ENCODE results near the gene MCU.

MCU gene

GRCh38 chr10:72785409-72785808 lies 93.5 kb downstream of the MCU start:
- no peak overlapping the region for H3K4me3 ChIP-seq (ENCODE audit: low read depth, low read length)

GRCh38 chr10:72790216-72790990 lies 98.5 kb downstream of the MCU start:
- TF ChIP-seq, protein P1, sequence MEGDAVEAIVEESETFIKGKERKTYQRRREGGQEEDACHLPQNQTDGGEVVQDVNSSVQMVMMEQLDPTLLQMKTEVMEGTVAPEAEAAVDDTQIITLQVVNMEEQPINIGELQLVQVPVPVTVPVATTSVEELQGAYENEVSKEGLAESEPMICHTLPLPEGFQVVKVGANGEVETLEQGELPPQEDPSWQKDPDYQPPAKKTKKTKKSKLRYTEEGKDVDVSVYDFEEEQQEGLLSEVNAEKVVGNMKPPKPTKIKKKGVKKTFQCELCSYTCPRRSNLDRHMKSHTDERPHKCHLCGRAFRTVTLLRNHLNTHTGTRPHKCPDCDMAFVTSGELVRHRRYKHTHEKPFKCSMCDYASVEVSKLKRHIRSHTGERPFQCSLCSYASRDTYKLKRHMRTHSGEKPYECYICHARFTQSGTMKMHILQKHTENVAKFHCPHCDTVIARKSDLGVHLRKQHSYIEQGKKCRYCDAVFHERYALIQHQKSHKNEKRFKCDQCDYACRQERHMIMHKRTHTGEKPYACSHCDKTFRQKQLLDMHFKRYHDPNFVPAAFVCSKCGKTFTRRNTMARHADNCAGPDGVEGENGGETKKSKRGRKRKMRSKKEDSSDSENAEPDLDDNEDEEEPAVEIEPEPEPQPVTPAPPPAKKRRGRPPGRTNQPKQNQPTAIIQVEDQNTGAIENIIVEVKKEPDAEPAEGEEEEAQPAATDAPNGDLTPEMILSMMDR (IDR thresholded peaks at IDR 0.05; ENCODE audit: control insufficient read depth, extremely low read depth, insufficient read depth) = no peak
- no peak overlapping the region for H3K4me3 ChIP-seq (ENCODE audit: low read depth, low read length)
- DNase-seq (ENCODE audit: low read depth) = no peak

More at GRCh38 chr10:72785409-72785808, 93.5 kb downstream of the MCU start:
- TF ChIP-seq, protein P1 (IDR thresholded peaks at IDR 0.05; ENCODE audit: control insufficient read depth, extremely low read depth, insufficient read depth) = no peak
- DNase-seq (ENCODE audit: low read depth) = no peak

DNA sequence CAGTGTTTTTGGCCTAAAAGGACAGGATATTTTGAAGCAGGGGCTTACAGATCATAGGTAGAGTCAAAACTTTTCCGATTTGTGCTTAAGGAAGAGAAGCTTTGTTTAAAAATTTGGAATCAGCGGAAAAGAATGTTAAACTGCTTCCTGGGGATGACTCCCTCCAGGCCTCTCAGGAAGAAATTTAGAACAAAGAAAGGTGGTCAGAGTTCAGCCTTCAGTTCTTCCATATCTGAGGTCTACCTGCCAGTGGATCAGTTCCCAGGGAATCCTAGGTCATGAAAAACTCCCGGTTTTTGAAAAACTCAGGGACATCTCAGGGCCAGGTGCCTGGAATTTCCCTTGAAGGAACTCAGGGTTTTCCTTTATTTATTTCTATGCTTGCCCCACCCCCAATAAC lies 100.3 kb downstream of the MCU start:
- no peak overlapping the region for H3K4me3 ChIP-seq (ENCODE audit: low read depth, low read length)
- TF ChIP-seq, protein P1 (IDR thresholded peaks at IDR 0.05; ENCODE audit: control insufficient read depth, extremely low read depth, insufficient read depth) = no peak
- DNase-seq (ENCODE audit: low read depth) = no peak

DNA sequence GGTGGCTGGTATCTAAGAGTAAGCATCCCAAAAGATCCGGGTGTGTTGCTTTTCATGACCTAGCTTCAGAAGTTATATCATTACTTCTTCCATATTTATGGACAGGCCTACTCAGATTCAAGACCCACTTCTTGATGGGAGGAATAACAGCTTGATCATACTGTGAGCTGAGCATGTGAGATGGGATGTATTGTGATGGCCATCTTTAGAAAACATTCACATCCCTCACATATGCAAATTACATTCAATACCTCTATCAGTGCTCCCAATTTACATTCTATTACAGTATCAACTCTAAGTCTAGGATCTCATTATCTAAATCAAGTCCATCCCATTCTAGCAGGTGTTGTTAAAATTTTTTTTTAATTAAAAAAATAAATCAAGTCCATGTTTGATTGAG lies 101.8 kb downstream of the MCU start:
- no peak for DNase-seq (ENCODE audit: low read depth)
- no peak overlapping the region for H3K4me3 ChIP-seq (ENCODE audit: low read depth, low read length)
- TF ChIP-seq, protein P1 (IDR thresholded peaks at IDR 0.05; ENCODE audit: control insufficient read depth, extremely low read depth, insufficient read depth) = no peak

- H3K4me3 ChIP-seq (ENCODE audit: low read depth, low read length) = no peak overlapping the region
- no peak for DNase-seq (ENCODE audit: low read depth)
- TF ChIP-seq, protein P1 (IDR thresholded peaks at IDR 0.05; ENCODE audit: control insufficient read depth, extremely low read depth, insufficient read depth) = no peak
Measured at GRCh38 chr10:72794260-72794659, 102.3 kb downstream of the MCU start.

GRCh38 chr10:72796042-72796441 lies 104.1 kb downstream of the MCU start:
- TF ChIP-seq, protein P1 (IDR thresholded peaks at IDR 0.05; ENCODE audit: control insufficient read depth, extremely low read depth, insufficient read depth) = no peak
- DNase-seq (ENCODE audit: low read depth) = no peak

DNA sequence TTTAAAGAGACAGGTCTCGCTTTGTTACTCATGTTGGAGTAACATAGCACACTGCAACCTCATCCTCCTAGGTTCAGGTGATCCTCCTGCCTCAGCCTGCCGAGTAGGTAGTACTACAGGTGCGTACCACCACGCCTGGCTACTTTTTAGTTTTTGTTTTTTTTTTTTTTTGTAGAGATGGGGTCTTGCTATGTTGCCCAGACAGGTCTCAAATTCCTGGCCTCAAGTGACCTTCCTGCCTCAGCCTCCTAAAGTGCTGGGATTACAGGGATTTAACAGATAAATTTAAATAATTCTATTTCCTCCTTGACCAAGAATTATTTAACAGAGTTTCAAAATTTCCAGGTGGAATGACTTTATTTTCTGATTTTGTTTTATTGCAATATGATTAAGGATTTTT lies 104.6 kb downstream of the MCU start:
- no peak overlapping the region for H3K4me3 ChIP-seq (ENCODE audit: low read depth, low read length)
- TF ChIP-seq, protein P1 (IDR thresholded peaks at IDR 0.05; ENCODE audit: control insufficient read depth, extremely low read depth, insufficient read depth) = no peak
- no peak for DNase-seq (ENCODE audit: low read depth)

More at GRCh38 chr10:72796042-72796441, 104.1 kb downstream of the MCU start:
- no peak overlapping the region for H3K4me3 ChIP-seq (ENCODE audit: low read depth, low read length)

Data from LNCaP clone FGC (cell line).